ENCODE results near the gene PFN2.

DNA sequence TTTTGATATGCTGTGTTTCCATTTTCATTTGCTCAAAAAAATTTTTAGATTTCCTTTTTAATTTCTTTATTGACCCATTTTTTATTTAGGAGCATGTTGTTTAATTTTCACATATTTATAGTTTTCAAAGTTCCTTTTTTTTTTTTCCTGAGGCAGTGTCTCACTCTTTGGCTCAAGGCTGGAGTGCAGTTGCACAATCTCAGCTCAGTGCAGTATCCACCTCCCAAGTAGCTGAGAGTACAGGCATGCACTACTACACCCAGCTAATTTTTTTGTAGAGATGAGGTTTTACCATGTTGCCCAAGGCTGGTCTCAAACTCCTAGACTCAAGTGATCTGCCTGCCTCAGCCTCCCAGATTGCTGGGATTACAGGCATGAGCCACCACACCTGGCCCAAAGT, 36.2 kb downstream of the PFN2 start:
- TF ChIP-seq EZH2 (IDR thresholded peaks at IDR 0.05; ENCODE audit: insufficient read depth, poor library complexity, severe bottlenecking), result no peak
- no peak for TF ChIP-seq EZH2phosphoT487 (IDR thresholded peaks at IDR 0.05; ENCODE audit: insufficient read depth, low read depth)
